CD8-positive, alpha-beta memory T cell (primary cell): ENCODE results near the gene UPK3B. TPM values are rescaled to one million over a fixed set of nuclear protein-coding genes. Genes with fewer than 3 reads are reported as not detected.
"Not testable (repeated sequence)": the region's sequence is repeated elsewhere in the genome, so short reads cannot be mapped to it uniquely, and the experiment has no call there.

Source experiments
- CTCF ChIA-PET: fragments of 350-600 bp; sonication (Branson Sonifier 250); formaldehyde crosslinking; loops from one replicate; lab custom pipeline; 2021; ENCODE audit warnings: antibody characterized with exemption; lab: Charles Lee
- POLR2A ChIA-PET: fragments of 350-600 bp; sonication (Branson Sonifier 250); formaldehyde crosslinking; loops from one replicate; lab custom pipeline; 2021; ENCODE audit warnings: antibody characterized with exemption; lab: Charles Lee
- DNase-seq, 5 donors: peaks; one replicate each; pipeline versions ENCODE4 v3.0.0 to v3.0.0-alpha.2; 2020 to 2022; ENCODE audit warnings: mixed read lengths in 1 of 5
- H3K27ac ChIP-seq: one replicate; pipeline ENCODE4 v1.7.0; 2013; ENCODE audit warnings: low read depth, mild to moderate bottlenecking, low read length, moderate library complexity
- H3K27me3 ChIP-seq: 2 replicates; pipeline ENCODE4 v1.7.0; 2013; ENCODE audit warnings: low read length, mild to moderate bottlenecking; ENCODE audit not compliant: insufficient read depth, poor library complexity, severe bottlenecking
- H3K36me3 ChIP-seq: 2 replicates; pipeline ENCODE4 v1.7.0; 2013; ENCODE audit warnings: mild to moderate bottlenecking, low read length, moderate library complexity; ENCODE audit not compliant: insufficient read depth
- H3K4me1 ChIP-seq: 2 replicates; pipeline ENCODE4 v1.7.0; 2013; ENCODE audit warnings: mild to moderate bottlenecking, low read length, moderate library complexity; ENCODE audit not compliant: insufficient read depth
- H3K4me3 ChIP-seq: 2 replicates; pipeline ENCODE4 v1.7.0; 2013; ENCODE audit warnings: mild to moderate bottlenecking, low read length
- H3K9me3 ChIP-seq: 2 replicates; pipeline ENCODE4 v1.7.0; 2013; ENCODE audit warnings: mild to moderate bottlenecking, low read length
- H3K27ac Mint-ChIP-seq, 8 donors: one replicate each; pipeline ENCODE4 v1.8.0; 2020 to 2021; ENCODE audit warnings: mixed read lengths in 8 of 8, mild to moderate bottlenecking in 6 of 8, inconsistent platforms in 3 of 8, moderate library complexity in 3 of 8
- H3K27me3 Mint-ChIP-seq, 2 donors: one replicate each; pipeline ENCODE4 v1.8.0; 2020 to 2021; ENCODE audit warnings: mixed read lengths in 2 of 2, mild to moderate bottlenecking in 1 of 2, moderate library complexity in 1 of 2
- H3K36me3 Mint-ChIP-seq, 3 donors: one replicate each; pipeline ENCODE4 v1.8.0; 2020 to 2021; ENCODE audit warnings: mixed read lengths in 3 of 3, inconsistent platforms in 1 of 3, mild to moderate bottlenecking in 1 of 3
- H3K4me1 Mint-ChIP-seq, 3 donors: one replicate each; pipeline ENCODE4 v1.8.0; 2020 to 2021; ENCODE audit warnings: mixed read lengths in 3 of 3, inconsistent platforms in 1 of 3, mild to moderate bottlenecking in 1 of 3
- H3K4me3 Mint-ChIP-seq, 7 donors: one replicate each; pipeline ENCODE4 v1.8.0; 2020 to 2021; ENCODE audit warnings: mixed read lengths in 7 of 7, mild to moderate bottlenecking in 6 of 7, moderate library complexity in 4 of 7, inconsistent platforms in 2 of 7
- H3K9me3 Mint-ChIP-seq, 5 donors: one replicate each; pipeline ENCODE4 v1.8.0; 2020 to 2022; ENCODE audit warnings: mixed read lengths in 5 of 5, mild to moderate bottlenecking in 3 of 5, moderate library complexity in 2 of 5, inconsistent platforms in 1 of 5
- polyA plus RNA-seq: library from polyadenylated mRNA; unstranded; fragments of 300-500 nt; fragmentation: Illumina TruSeq; gene quantifications from one replicate; pipeline ENCODE4 v1.2.3, GENCODE V29; 2021
- total RNA-seq, 2 experiments: library from RNA; stranded (reverse); gene quantifications; one replicate each; pipeline ENCODE4 v1.2.3, GENCODE V29; 2021

Gene UPK3B
- total and polyA plus RNA-seq, 3 experiments from 2014 or later, result 0.16 to 0.42 TPM; not detected in 1

GRCh38 chr7:76499201-76499923 is 11.0 kb upstream of the UPK3B start:
- Mint-ChIP-seq H3K36me3 (peaks cover 0 to 20% (median 0%) of the 10 kb centered on the region in 3 donors), H3K27ac (peak overlapping the region in 1 of 8 donors; percentile 71), H3K4me3 (peak overlapping the region in 2 of 7 donors; percentile 12 to 15)
- POLR2A ChIA-PET, H3K27me3 ChIP-seq, H3K36me3 ChIP-seq, H3K4me3 ChIP-seq, H3K4me1 Mint-ChIP-seq, H3K9me3 Mint-ChIP-seq, H3K4me1 ChIP-seq, CTCF ChIA-PET, H3K27ac ChIP-seq, H3K27me3 Mint-ChIP-seq, H3K9me3 ChIP-seq: not testable (repeated sequence)
- peak in 3 of 5 donors; percentile 26 to 37 (median 34) for DNase-seq

GRCh38 chr7:76499924-76500241 is 10.5 kb upstream of the UPK3B start:
- H3K36me3 ChIP-seq, CTCF ChIA-PET, H3K4me1 Mint-ChIP-seq, POLR2A ChIA-PET, H3K9me3 Mint-ChIP-seq, H3K9me3 ChIP-seq, H3K27ac ChIP-seq, H3K4me3 ChIP-seq, H3K27me3 ChIP-seq, H3K4me1 ChIP-seq, H3K27ac Mint-ChIP-seq, H3K27me3 Mint-ChIP-seq: not testable (repeated sequence)
- Mint-ChIP-seq H3K4me3 (peak overlapping the region in 2 of 7 donors; percentile 12 to 15), H3K36me3 (peaks cover 0 to 24% (median 0%) of the 10 kb centered on the region in 3 donors)
- DNase-seq, result peak in 2 of 5 donors; percentile 24 to 33

- H3K4me3 ChIP-seq, H3K9me3 Mint-ChIP-seq, H3K27ac ChIP-seq, H3K4me1 Mint-ChIP-seq, H3K4me1 ChIP-seq, H3K4me3 Mint-ChIP-seq, H3K9me3 ChIP-seq, H3K27me3 ChIP-seq, H3K27ac Mint-ChIP-seq, H3K27me3 Mint-ChIP-seq, H3K36me3 ChIP-seq, CTCF ChIA-PET: not testable (repeated sequence)
- POLR2A ChIA-PET, result interaction anchor here (0.7 kb wide), 1 partner anchor 183 kb away, joined by 4 read pairs; no protein-coding TSS in a partner anchor
- peak in 1 of 5 donors; percentile 8 for DNase-seq
- H3K36me3 Mint-ChIP-seq, result peaks cover 0 to 36% (median 3%) of the 10 kb centered on the region in 3 donors
These were observed 8.1 kb upstream of the UPK3B start for GRCh38 chr7:76502224-76502623.

- H3K4me1 Mint-ChIP-seq, H3K27ac ChIP-seq, H3K4me3 Mint-ChIP-seq, H3K4me3 ChIP-seq, H3K27ac Mint-ChIP-seq, H3K27me3 Mint-ChIP-seq, CTCF ChIA-PET, POLR2A ChIA-PET, H3K9me3 ChIP-seq, DNase-seq, H3K9me3 Mint-ChIP-seq, H3K27me3 ChIP-seq, H3K4me1 ChIP-seq, H3K36me3 ChIP-seq: not testable (repeated sequence)
- H3K36me3 Mint-ChIP-seq, result peaks cover 0 to 36% (median 3%) of the 10 kb centered on the region in 3 donors
These were observed 7.5 kb upstream of the UPK3B start for GRCh38 chr7:76502836-76503235.

- POLR2A ChIA-PET, H3K4me3 ChIP-seq, H3K27ac ChIP-seq, DNase-seq, H3K27ac Mint-ChIP-seq, H3K27me3 Mint-ChIP-seq, CTCF ChIA-PET, H3K9me3 Mint-ChIP-seq, H3K4me1 ChIP-seq, H3K4me3 Mint-ChIP-seq, H3K27me3 ChIP-seq, H3K4me1 Mint-ChIP-seq, H3K9me3 ChIP-seq, H3K36me3 ChIP-seq: not testable (repeated sequence)
- peaks cover 0 to 36% (median 3%) of the 10 kb centered on the region in 3 donors for H3K36me3 Mint-ChIP-seq
These were observed 7.1 kb upstream of the UPK3B start for GRCh38 chr7:76503244-76503643.

GRCh38 chr7:76504351-76505167 is 5.8 kb upstream of the UPK3B start:
- peak overlapping the region in 1 of 8 donors; percentile 27 for H3K27ac Mint-ChIP-seq
- H3K36me3 ChIP-seq, POLR2A ChIA-PET, H3K4me3 Mint-ChIP-seq, H3K9me3 ChIP-seq, CTCF ChIA-PET, H3K4me3 ChIP-seq, H3K4me1 ChIP-seq, DNase-seq, H3K4me1 Mint-ChIP-seq, H3K27me3 ChIP-seq, H3K27me3 Mint-ChIP-seq, H3K9me3 Mint-ChIP-seq, H3K27ac ChIP-seq: not testable (repeated sequence)
- peaks cover 0 to 36% (median 3%) of the 10 kb centered on the region in 3 donors for H3K36me3 Mint-ChIP-seq

GRCh38 chr7:76505168-76506080 is 4.9 kb upstream of the UPK3B start:
- no peaks in the 10 kb centered on the region for H3K4me1 ChIP-seq
- no peaks in the 10 kb centered on the region for H3K36me3 ChIP-seq
- Mint-ChIP-seq H3K4me1 (no peaks in the 10 kb centered on the region), H3K27me3 (peaks cover 0 to 1% of the 10 kb centered on the region in 2 donors), H3K9me3 (no peaks in the 10 kb centered on the region), H3K4me3 (no peak overlapping the region), H3K27ac (no peak overlapping the region), H3K36me3 (peaks cover 0 to 33% (median 3%) of the 10 kb centered on the region in 3 donors)
- no peak overlapping the region for H3K27ac ChIP-seq
- DNase-seq, result no peak
- H3K4me3 ChIP-seq, result no peak overlapping the region
- ChIA-PET POLR2A (no interaction called here), CTCF (no interaction called here)
- H3K27me3 ChIP-seq, result no peaks in the 10 kb centered on the region
- H3K9me3 ChIP-seq, result no peaks in the 10 kb centered on the region
